GM19240 (cell line): ENCODE measurements around the gene UCHL3.

Source experiments
- DNase-seq: peaks from one replicate; pipeline ENCODE4 v3.0.0; 2011; ENCODE audit warnings: low spot score; ENCODE audit not compliant: insufficient read length

UCHL3 gene

GRCh38 chr13:75621147-75621546, 71.6 kb downstream of the UCHL3 start:
- DNase-seq = no peak

DNA sequence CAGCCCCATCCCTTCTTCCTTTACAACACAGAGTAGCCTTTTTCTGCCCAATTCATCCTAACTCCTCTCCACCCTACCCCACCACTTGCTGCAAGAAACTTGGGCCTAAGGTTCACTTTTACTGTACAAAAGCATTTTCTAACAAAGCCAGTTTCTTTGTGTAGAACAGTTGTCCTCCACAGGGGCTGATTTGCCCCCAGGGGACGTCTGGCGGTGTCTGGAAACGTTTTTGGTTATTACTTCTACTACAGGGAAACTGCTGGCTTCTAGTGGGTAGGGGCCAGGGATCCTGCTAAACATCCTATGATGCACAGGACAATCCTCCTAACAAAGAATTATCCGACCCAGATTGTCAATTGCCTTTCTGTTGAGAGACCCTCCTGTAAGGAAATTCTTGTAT, 79.2 kb downstream of the UCHL3 start:
- DNase-seq = no peak

DNA sequence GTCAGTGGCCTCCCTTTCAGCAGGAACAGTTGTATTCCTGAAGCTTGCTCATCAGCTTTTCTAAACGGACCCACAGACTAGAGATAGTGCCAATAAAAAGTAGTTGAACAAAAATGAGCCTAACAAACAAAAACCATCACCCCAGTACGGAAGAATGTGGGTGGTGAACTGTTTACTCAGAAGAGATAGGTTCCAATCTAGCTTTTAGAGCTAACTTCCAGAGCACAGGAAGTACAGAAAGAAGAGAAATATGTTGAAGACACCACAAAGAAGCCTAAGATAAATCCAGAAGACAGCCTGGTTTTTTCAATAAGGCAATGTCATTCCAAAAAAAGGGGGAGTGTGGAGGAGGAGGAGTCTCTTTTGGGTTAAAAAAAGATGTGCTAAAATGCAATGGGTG, 83.7 kb downstream of the UCHL3 start:
- no peak for DNase-seq

DNA sequence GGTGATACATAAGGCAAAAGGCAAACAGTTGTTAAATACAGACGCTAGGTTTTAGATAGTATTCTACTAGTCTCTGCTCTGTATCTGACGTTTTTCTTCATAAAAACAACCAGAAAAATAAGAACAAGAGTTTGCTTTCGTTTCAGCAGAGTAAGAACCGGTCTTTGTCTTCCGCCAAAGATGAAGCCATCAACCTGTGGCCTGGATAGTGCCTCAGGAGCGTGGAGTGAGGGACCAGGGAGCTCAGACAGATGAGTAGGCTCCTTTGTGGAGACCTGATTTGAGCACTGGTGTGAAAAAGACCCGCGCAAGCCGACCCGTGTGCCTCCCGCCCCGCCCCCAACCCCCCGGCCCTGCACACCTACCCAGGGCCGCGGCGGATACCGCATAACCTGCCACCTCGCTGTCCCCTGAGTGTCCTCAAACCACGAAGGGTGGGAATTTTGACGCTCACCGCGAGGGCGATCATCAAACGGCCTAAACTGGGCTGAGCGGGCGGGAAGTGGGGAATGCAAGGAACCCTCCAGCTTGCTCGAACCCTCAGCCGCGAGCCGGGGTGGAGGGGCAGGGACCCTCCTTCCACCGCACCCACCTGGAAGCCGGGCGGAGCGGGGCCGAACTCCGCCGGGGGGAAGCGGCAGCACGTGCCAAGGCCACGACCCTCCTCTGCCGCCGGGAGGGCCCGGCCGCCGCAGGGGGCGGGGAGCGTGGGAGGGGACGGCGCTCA, 85.7 kb downstream of the UCHL3 start:
- no peak for DNase-seq

GRCh38 chr13:75635828-75636435, 86.3 kb downstream of the UCHL3 start, which contains the start of gene LMO7:
TSS of gene LMO7 (plus strand) at chr13:75636330. CDS start at chr13:75636658, 328 bp downstream.
- DNase-seq = no peak

DNA sequence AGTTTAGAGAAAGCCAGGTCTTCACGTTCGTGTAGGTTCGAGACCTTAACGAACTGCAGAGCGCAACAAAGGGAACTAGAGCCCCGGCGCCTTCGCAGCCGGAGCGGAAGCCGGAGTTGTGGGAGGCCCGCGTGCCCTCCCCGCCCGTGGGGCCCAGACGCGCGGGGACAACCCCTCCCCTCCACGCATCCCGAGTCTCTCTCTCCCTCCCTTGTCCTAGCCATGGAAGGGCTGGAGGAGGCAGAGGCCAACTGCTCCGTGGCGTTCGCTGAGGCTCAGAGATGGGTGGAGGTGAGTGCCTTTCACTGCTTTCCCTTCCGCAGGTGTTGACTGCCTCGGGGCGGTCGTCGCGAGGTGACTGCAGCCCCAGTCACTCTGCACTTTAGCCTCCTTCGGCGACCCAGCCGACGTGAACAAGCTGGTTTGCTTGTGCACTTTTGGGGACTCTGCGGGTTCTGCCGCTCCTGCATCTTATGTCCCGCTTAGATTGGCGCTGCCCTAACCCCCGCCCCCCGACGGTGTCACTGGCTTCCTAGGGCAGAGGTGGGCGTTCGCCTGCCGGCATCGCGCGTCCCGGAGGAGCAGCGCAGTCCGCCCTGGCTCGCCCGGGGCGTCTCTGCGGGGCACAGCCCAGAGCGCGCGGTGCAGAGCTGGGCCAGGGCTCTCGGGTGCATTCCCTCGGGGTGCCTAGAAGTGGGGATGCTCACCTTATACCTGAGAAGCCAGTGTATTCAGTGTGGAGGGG, 87.0 kb downstream of the UCHL3 start:
- DNase-seq = no peak

DNA sequence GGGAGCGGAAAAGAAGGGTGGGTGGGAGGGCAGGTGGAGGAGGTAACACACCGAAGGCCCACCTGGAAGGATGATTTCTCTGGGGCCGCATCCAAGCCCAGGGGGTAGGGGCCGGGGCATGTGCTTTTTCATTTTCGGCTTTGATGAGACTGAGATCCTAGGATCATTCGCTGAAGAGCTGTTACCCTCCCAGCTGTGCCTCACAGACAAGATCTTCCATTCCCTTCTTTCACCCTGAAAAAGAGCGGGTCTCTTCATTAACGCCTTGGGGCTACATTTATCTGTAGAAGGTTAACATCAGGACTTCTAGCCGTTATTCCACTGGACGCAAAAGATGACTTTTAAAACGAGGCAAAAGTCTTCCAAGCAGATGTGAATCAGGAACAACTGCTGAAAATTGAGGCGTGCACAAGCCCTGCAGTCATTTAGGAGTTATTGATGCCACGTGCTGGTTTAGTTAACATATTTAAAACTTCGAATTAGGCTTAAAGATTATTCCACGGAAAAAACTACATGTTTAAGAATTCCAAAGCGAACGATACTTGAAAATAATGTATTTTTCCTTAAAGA, 87.7 kb downstream of the UCHL3 start:
- DNase-seq = no peak

DNA sequence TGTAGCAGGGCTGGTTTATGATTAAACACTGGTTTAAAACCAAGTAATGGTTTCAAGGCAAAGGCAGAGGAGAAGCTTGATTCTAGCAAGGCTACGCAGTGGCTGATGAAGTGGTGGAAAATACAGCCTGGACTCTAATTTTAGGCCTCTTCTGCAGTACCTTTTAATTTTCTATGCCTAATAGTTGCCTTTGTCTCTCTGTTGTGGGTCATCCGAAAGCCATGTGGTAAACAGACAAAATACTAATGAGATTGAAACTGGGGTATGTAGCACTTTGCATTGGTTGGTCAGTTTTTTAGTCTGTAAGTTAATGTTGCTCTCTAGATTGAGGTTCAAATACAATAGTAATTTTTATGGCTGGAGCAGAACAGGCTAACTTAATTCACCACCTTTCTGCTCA, 89.9 kb downstream of the UCHL3 start:
- no peak for DNase-seq

DNA sequence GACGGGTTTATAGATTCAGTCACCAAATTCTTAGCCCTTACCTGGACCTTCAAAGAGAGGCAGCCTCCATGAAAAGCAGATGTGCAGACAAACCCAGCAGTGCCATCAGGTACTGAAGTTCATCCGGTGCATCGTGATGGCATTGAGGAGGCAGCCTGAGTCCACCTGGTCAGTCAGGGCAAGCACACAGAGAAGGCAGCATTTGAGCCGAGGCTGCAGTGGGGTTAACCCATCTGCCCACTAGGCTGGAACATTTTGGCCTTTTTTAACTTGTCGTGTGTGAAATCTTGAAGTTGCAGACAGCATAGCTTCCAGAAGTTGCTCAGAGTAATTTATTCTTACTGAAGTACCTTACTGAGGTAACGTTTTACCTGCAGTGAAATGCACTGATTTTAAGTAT, 91.4 kb downstream of the UCHL3 start:
- DNase-seq = no peak

DNA sequence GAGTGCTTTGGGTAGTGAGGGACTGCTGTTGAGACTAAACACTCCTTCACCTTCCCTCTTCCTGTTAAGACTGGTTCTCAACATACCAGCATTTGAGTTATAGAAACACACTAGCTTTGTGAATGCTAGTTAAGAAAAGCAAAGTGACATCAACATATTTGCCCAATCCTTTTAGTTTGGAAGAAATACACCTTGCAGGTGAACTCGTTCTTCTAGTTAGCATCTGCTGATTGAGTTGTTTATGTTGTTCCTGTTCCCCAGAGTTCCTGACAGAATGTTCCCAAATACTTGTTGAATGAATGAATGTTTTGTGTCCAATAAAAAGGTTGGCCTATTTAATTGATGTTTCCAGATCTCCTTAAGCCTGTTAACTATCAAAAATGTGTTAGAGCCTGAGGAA, 93.6 kb downstream of the UCHL3 start:
- DNase-seq = no peak

- DNase-seq = no peak
Measured at GRCh38 chr13:75643693-75644092, 94.1 kb downstream of the UCHL3 start.

GRCh38 chr13:75645141-75645540, 95.5 kb downstream of the UCHL3 start:
- DNase-seq = no peak

GRCh38 chr13:75647126-75647784, 97.7 kb downstream of the UCHL3 start:
- DNase-seq = no peak

DNA sequence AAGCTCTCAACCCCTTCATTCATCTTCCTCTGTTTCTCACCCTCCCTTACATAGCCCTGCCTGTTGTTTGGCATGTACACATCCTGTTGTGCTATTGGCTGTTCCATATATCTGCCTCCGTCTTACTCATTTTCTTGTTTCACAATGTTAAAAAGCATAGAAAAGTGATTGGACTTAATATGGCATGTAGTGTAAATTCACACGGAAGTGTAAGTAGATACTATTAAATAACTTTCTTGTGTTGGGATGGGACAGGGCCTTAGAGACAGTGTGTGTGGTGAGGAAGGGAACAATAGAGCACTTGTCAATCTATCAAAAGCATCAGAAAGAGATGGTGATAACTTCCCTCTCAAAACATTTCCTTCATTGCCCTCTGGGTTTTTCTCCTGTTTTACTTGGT, 98.9 kb downstream of the UCHL3 start:
- no peak for DNase-seq

GRCh38 chr13:75651013-75651412, 101.4 kb downstream of the UCHL3 start:
- DNase-seq = no peak

GRCh38 chr13:75652726-75653125, 103.1 kb downstream of the UCHL3 start:
- DNase-seq = no peak
